ENCODE measurements around the gene STX16. TPM values are rescaled to one million over a fixed set of nuclear protein-coding genes. Genes with fewer than 3 reads are reported as not detected.

STX16 gene
- total and polyA plus RNA-seq, 2 donors (not counting 1 experiment from before 2014, with no cell fraction given), result 110 to 117 TPM

- H3K4me1 Mint-ChIP-seq, result no peaks in the 10 kb centered on the region
- TF ChIP-seq EZH2 (IDR thresholded peaks at IDR 0.05; ENCODE audit: borderline replicate concordance, insufficient read depth, low read depth, low read length, poor library complexity, severe bottlenecking) (no peak), CTCF (IDR thresholded peaks at IDR 0.05) (no peak)
Measured at GRCh38 chr20:58717278-58718091, 66.4 kb downstream of the STX16 start.

GRCh38 chr20:58718121-58718563, 67.1 kb downstream of the STX16 start:
- Histone ChIP-seq H3K4me1 (ENCODE audit: control insufficient read depth in 2 of 2, insufficient read depth in 2 of 2, low read length in 2 of 2) (no peaks in the 10 kb centered on the region), H3K4me2 (replicated peaks; ENCODE audit: low read depth, low read length, poor library complexity, severe bottlenecking) (no peak overlapping the region), H4K20me1 (ENCODE audit: control insufficient read depth, insufficient read depth, low read length, poor library complexity, severe bottlenecking) (no peaks in the 10 kb centered on the region), H3K9ac (ENCODE audit: low read length) (no peak overlapping the region), H3K79me2 (ENCODE audit: control insufficient read depth, insufficient read depth, low read length) (no peaks in the 10 kb centered on the region), H3K4me3 (ENCODE audit: control extremely low read depth in 1 of 5, extremely low read depth in 1 of 5, insufficient read depth in 1 of 5, low read depth in 2 of 5, low read length in 4 of 5) (no peak overlapping the region), H3K36me3 (replicated peaks in 1 of 2; ENCODE audit: control extremely low read depth in 1 of 2, control insufficient read depth in 1 of 2, extremely low read depth in 1 of 2, insufficient read depth in 2 of 2, low read length in 1 of 2) (no peaks in the 10 kb centered on the region), H2AFZ (ENCODE audit: insufficient read depth, low read depth, low read length, poor library complexity, severe bottlenecking) (no peak overlapping the region), H3K9me3 (ENCODE audit: control extremely low read depth in 1 of 3, control insufficient read depth in 2 of 3, insufficient read depth in 1 of 3, low read length in 2 of 3) (no peaks in the 10 kb centered on the region), H3K27ac (ENCODE audit: low read length in 2 of 2) (no peak overlapping the region), H3K27me3 (replicated peaks in 1 of 4; ENCODE audit: control extremely low read depth in 1 of 4, control insufficient read depth in 3 of 4, insufficient read depth in 4 of 4, low read length in 3 of 4) (peaks cover 0 to 13% (median 2%) of the 10 kb centered on the region in 4 experiments)
- H3K27ac Mint-ChIP-seq, result no peak overlapping the region
- ChIA-PET POLR2A (no interaction called here), CTCF (no interaction called here)
- peaks cover 26% of the 10 kb centered on the region for H3K27me3 Mint-ChIP-seq
- no peak for DNase-seq
- WGBS (ENCODE audit: insufficient coverage), result 79% methylated on average over 4 of the region's 15 CpGs
- H3K4me1 Mint-ChIP-seq, result no peaks in the 10 kb centered on the region
- no peak overlapping the region for H3K4me3 Mint-ChIP-seq
- ATAC-seq (ENCODE audit: low read depth), result no peak
- intact Hi-C loops (cut with micrococcal nuclease), result no loop called here
- TF ChIP-seq CTCF (IDR thresholded peaks at IDR 0.05) (no peak), EZH2 (IDR thresholded peaks at IDR 0.05; ENCODE audit: borderline replicate concordance, insufficient read depth, low read depth, low read length, poor library complexity, severe bottlenecking) (no peak)
- H3K9me3 Mint-ChIP-seq (ENCODE audit: insufficient read depth), result no peaks in the 10 kb centered on the region

More at GRCh38 chr20:58717278-58718091, 66.4 kb downstream of the STX16 start:
- Histone ChIP-seq H3K27me3 (replicated peaks in 1 of 4; ENCODE audit: control extremely low read depth in 1 of 4, control insufficient read depth in 3 of 4, insufficient read depth in 4 of 4, low read length in 3 of 4) (peaks cover 0 to 12% (median 2%) of the 10 kb centered on the region in 4 experiments), H3K36me3 (replicated peaks in 1 of 2; ENCODE audit: control extremely low read depth in 1 of 2, control insufficient read depth in 1 of 2, extremely low read depth in 1 of 2, insufficient read depth in 2 of 2, low read length in 1 of 2) (no peaks in the 10 kb centered on the region), H4K20me1 (ENCODE audit: control insufficient read depth, insufficient read depth, low read length, poor library complexity, severe bottlenecking) (no peaks in the 10 kb centered on the region), H3K9ac (ENCODE audit: low read length) (no peak overlapping the region), H3K4me3 (ENCODE audit: control extremely low read depth in 1 of 5, extremely low read depth in 1 of 5, insufficient read depth in 1 of 5, low read depth in 2 of 5, low read length in 4 of 5) (no peak overlapping the region), H3K4me1 (ENCODE audit: control insufficient read depth in 2 of 2, insufficient read depth in 2 of 2, low read length in 2 of 2) (no peaks in the 10 kb centered on the region), H2AFZ (ENCODE audit: insufficient read depth, low read depth, low read length, poor library complexity, severe bottlenecking) (no peak overlapping the region), H3K4me2 (replicated peaks; ENCODE audit: low read depth, low read length, poor library complexity, severe bottlenecking) (no peak overlapping the region), H3K27ac (ENCODE audit: low read length in 2 of 2) (no peak overlapping the region), H3K9me3 (ENCODE audit: control extremely low read depth in 1 of 3, control insufficient read depth in 2 of 3, insufficient read depth in 1 of 3, low read length in 2 of 3) (no peaks in the 10 kb centered on the region), H3K79me2 (ENCODE audit: control insufficient read depth, insufficient read depth, low read length) (no peaks in the 10 kb centered on the region)
- ATAC-seq (ENCODE audit: low read depth), result no peak
- whole genome bisulfite sequencing (ENCODE audit: insufficient coverage), result 92% methylated on average over 19 of the region's 23 CpGs
- intact Hi-C loops (cut with micrococcal nuclease), result no loop called here
- no peaks in the 10 kb centered on the region for H3K9me3 Mint-ChIP-seq (ENCODE audit: insufficient read depth)
- no peak overlapping the region for H3K4me3 Mint-ChIP-seq
- ChIA-PET CTCF (no interaction called here), POLR2A (no interaction called here)
- peak; percentile 1 for DNase-seq
- no peak overlapping the region for H3K27ac Mint-ChIP-seq
- peaks cover 19% of the 10 kb centered on the region for H3K27me3 Mint-ChIP-seq

Measured in B cell (primary cell).